GM12864 (cell line): ENCODE results near the gene SEL1L.

Source experiments
- DNase-seq: peaks from one replicate; pipeline ENCODE4 v3.0.0-alpha.2; 2011; ENCODE audit warnings: low read depth
- H3K4me3 ChIP-seq: 2 replicates; pipeline ENCODE4 v1.5.1; 2011; ENCODE audit warnings: mild to moderate bottlenecking, low read depth, low read length, control low read depth
- CTCF ChIP-seq: IDR thresholded peaks from 2 replicates; pipeline ENCODE4 v1.5.1; 2011; ENCODE audit warnings: low read depth, mild to moderate bottlenecking, moderate library complexity, low read length, control low read depth, inconsistent platforms; ENCODE audit errors: missing control alignments

Gene SEL1L

GRCh38 chr14:81447021-81447764, 86.5 kb downstream of the SEL1L start:
- no peak for TF ChIP-seq CTCF

GRCh38 chr14:81446279-81447007, 87.2 kb downstream of the SEL1L start:
- H3K4me3 ChIP-seq: no peak overlapping the region
- TF ChIP-seq CTCF: no peak
- no peak for DNase-seq

More at GRCh38 chr14:81447021-81447764, 86.5 kb downstream of the SEL1L start:
- no peak for DNase-seq
- no peak overlapping the region for H3K4me3 ChIP-seq

- no peak for TF ChIP-seq CTCF
- no peak for DNase-seq
- H3K4me3 ChIP-seq: no peak overlapping the region
Measured at GRCh38 chr14:81441626-81442134, 92.0 kb downstream of the SEL1L start.

- no peak overlapping the region for H3K4me3 ChIP-seq
- TF ChIP-seq CTCF: no peak
- no peak for DNase-seq
Measured at GRCh38 chr14:81440041-81440440, 93.6 kb downstream of the SEL1L start.

- no peak overlapping the region for H3K4me3 ChIP-seq
- TF ChIP-seq CTCF: no peak
- no peak for DNase-seq
Measured at GRCh38 chr14:81437244-81437643, 96.4 kb downstream of the SEL1L start.

GRCh38 chr14:81436296-81437138, 97.1 kb downstream of the SEL1L start:
- TF ChIP-seq CTCF: no peak
- peak overlapping the region; percentile 41 for H3K4me3 ChIP-seq
- no peak for DNase-seq
